Endometrium (tissue), 2 donors: ENCODE data around the gene IL6.
"Not testable (repeated sequence)": the region's sequence is repeated elsewhere in the genome, so short reads cannot be mapped to it uniquely, and the experiment has no call there.

Experiments
- FAIRE-seq: peaks from 2 replicates; lab custom pipeline; 2012; peaks lifted over from hg19 to GRCh38; lab: Jason Lieb, UNC
- donor health status: control.
- donor health status: control.

Gene IL6

GRCh38 chr7:22703978-22704610 lies 22.9 kb upstream of the IL6 start:
- not testable (repeated sequence) for FAIRE-seq

- FAIRE-seq, result not testable (repeated sequence)
Measured at GRCh38 chr7:22704722-22705121, 22.3 kb upstream of the IL6 start.

GRCh38 chr7:22705874-22706273 lies 21.1 kb upstream of the IL6 start:
- not testable (repeated sequence) for FAIRE-seq

- not testable (repeated sequence) for FAIRE-seq
Measured at GRCh38 chr7:22707026-22707691, 19.8 kb upstream of the IL6 start.

GRCh38 chr7:22708214-22708613 lies 18.8 kb upstream of the IL6 start:
- not testable (repeated sequence) for FAIRE-seq

- FAIRE-seq, result not testable (repeated sequence)
Measured at GRCh38 chr7:22708677-22709061, 18.3 kb upstream of the IL6 start.

- not testable (repeated sequence) for FAIRE-seq
Measured at GRCh38 chr7:22709062-22709829, 17.8 kb upstream of the IL6 start.

- no peak for FAIRE-seq
Measured at GRCh38 chr7:22709857-22710256, 17.1 kb upstream of the IL6 start.

GRCh38 chr7:22712999-22713398 lies 14.0 kb upstream of the IL6 start:
- no peak for FAIRE-seq

- FAIRE-seq, result no peak
Measured at GRCh38 chr7:22713463-22713862, 13.5 kb upstream of the IL6 start.

- FAIRE-seq, result no peak
Measured at GRCh38 chr7:22715969-22716368, 11.0 kb upstream of the IL6 start.

GRCh38 chr7:22717760-22718159 lies 9.2 kb upstream of the IL6 start:
- FAIRE-seq, result no peak

GRCh38 chr7:22718200-22718711 lies 8.7 kb upstream of the IL6 start:
- no peak for FAIRE-seq

GRCh38 chr7:22718911-22719420 lies 8.0 kb upstream of the IL6 start:
- FAIRE-seq, result no peak

- FAIRE-seq, result no peak
Measured at GRCh38 chr7:22720791-22721786, 5.9 kb upstream of the IL6 start.

- no peak for FAIRE-seq
Measured at GRCh38 chr7:22722536-22723180, 4.3 kb upstream of the IL6 start.

- no peak for FAIRE-seq
Measured at GRCh38 chr7:22723181-22723601, 3.8 kb upstream of the IL6 start.

GRCh38 chr7:22723637-22724036 lies 3.4 kb upstream of the IL6 start:
- no peak for FAIRE-seq

GRCh38 chr7:22724861-22725260 lies 2.1 kb upstream of the IL6 start:
- no peak for FAIRE-seq

GRCh38 chr7:22725585-22725984 lies 1.4 kb upstream of the IL6 start:
- FAIRE-seq, result no peak

- no peak for FAIRE-seq
Measured at GRCh38 chr7:22726345-22726906, 574 bp upstream of the IL6 start.
